K562 (cell line): ENCODE measurements around the gene IPO7. TPM values are rescaled to one million over a fixed set of nuclear protein-coding genes. Genes with fewer than 3 reads are reported as not detected.

ENCODE experiments used
- BRD9 ChIP-seq: fragments of 450-650 bp; IDR thresholded peaks from 2 replicates; pipeline ENCODE4 v1.6.1; 2018; ENCODE audit warnings: low read depth; ENCODE audit not compliant: partially characterized antibody
- DPF2 ChIP-seq: fragments of 450-650 bp; IDR thresholded peaks from 2 replicates; pipeline ENCODE4 v1.6.1; 2016
- ESRRA ChIP-seq: fragments of 450-650 bp; IDR thresholded peaks from 2 replicates; pipeline ENCODE4 v1.6.1; 2014; ENCODE audit warnings: low read depth, mild to moderate bottlenecking, moderate library complexity, borderline replicate concordance
- IRF2 ChIP-seq: sonication (generic); formaldehyde crosslinking; IDR thresholded peaks from 2 replicates; pipeline ENCODE4 v1.8.1; 2022; ENCODE audit warnings: mild to moderate bottlenecking, missing genetic modification reagents
- NCOA1 ChIP-seq: fragments of 450-650 bp; IDR thresholded peaks from 2 replicates; pipeline ENCODE4 v1.6.1; 2016; ENCODE audit warnings: low read depth
- PHTF2 ChIP-seq: fragments of 250-450 bp; sonication (Bioruptor Pico); IDR thresholded peaks from 2 replicates; pipeline ENCODE4 v1.5.0; 2021; ENCODE audit warnings: mild to moderate bottlenecking
- POLR2H ChIP-seq: IDR thresholded peaks from 2 replicates; pipeline ENCODE4 v1.6.1; 2016; ENCODE audit warnings: missing genetic modification characterization, low read depth, mild to moderate bottlenecking, control low read depth, missing compliant biosample characterization, moderate library complexity
- PTBP1 ChIP-seq: fragments of 200-400 bp; formaldehyde crosslinking; IDR thresholded peaks from 2 replicates; pipeline ENCODE4 v1.6.1; 2017; ENCODE audit warnings: low read depth, low read length
- RFX7 ChIP-seq: fragments of 250-450 bp; sonication (Bioruptor Pico); IDR thresholded peaks from 2 replicates; pipeline ENCODE4 v1.5.1; 2021; ENCODE audit warnings: mild to moderate bottlenecking
- SRSF9 ChIP-seq: fragments of 200-400 bp; formaldehyde crosslinking; IDR thresholded peaks from 2 replicates; pipeline ENCODE4 v1.6.1; 2017; ENCODE audit warnings: low read depth, low read length, borderline replicate concordance
- ZNF239 ChIP-seq: fragments of 250-450 bp; sonication (Bioruptor Pico); IDR thresholded peaks from 2 replicates; pipeline ENCODE4 v1.4.0; 2020; ENCODE audit warnings: mild to moderate bottlenecking
- polyA plus RNA-seq, 8 experiments: library from polyadenylated mRNA; depleted of rRNA in 4 of 8; stranded (reverse) in 5 of 8; unstranded in 3 of 8; fragments of >200 nt; fragmentation: Nextera tagmentation in 2 of 8; fragmentation: Illumina TruSeq in 1 of 8; extraction: Ambion mirVana in 2 of 8; extraction: Trizol in 1 of 8; gene quantifications; 2 replicates each; pipeline versions ENCODE4 v1.2.1 to v1.2.3, GENCODE V29; 2011 to 2014; ENCODE audit warnings: inconsistent platforms in 1 of 8, missing spikeins in 1 of 8
- total RNA-seq, 7 experiments: library from RNA; depleted of rRNA in 6 of 7; stranded (reverse); fragments of >200 nt in 6 of 7; fragmentation: Illumina TruSeq in 2 of 7; extraction: Trizol in 2 of 7; gene quantifications; 2 replicates each; pipeline versions ENCODE4 v1.2.1 to v1.2.3, GENCODE V29; 2011 to 2021; ENCODE audit warnings: low replicate concordance in 1 of 7
- TF ChIP-seq, protein P1 (sequence below), 3 experiments: IDR thresholded peaks in 2 of 3; conservative IDR thresholded peaks in 1 of 3; 2 replicates each; pipeline ENCODE4 v1.5.1; 2011 to 2012; ENCODE audit warnings: low read length in 3 of 3, mild to moderate bottlenecking in 3 of 3, control low read depth in 2 of 3, improper control_type of control experiment in 1 of 3, inconsistent platforms in 1 of 3, low read depth in 1 of 3, mixed read lengths in 1 of 3, moderate library complexity in 1 of 3; ENCODE audit not compliant: insufficient read depth in 2 of 3
- TF ChIP-seq, protein P2 (sequence below): fragments of 450-650 bp; IDR thresholded peaks from 2 replicates; pipeline ENCODE4 v1.7.1; 2018; ENCODE audit warnings: mild to moderate bottlenecking, low read depth; ENCODE audit not compliant: partially characterized antibody
- TF ChIP-seq, protein P3 (sequence below): IDR thresholded peaks from 3 replicates; pipeline ENCODE4 v1.6.1; 2011; ENCODE audit warnings: borderline replicate concordance, mild to moderate bottlenecking, moderate library complexity; ENCODE audit not compliant: insufficient read length; ENCODE audit errors: extremely low read depth
- TF ChIP-seq, protein P4 (sequence below): fragments of 250-450 bp; sonication (Bioruptor Pico); IDR thresholded peaks from 2 replicates; pipeline ENCODE4 v1.8.0; 2021; ENCODE audit warnings: borderline replicate concordance, mild to moderate bottlenecking, moderate library complexity; ENCODE audit not compliant: poor library complexity, severe bottlenecking
- TF ChIP-seq, protein P5 (sequence below): fragments of 450-650 bp; IDR thresholded peaks from 2 replicates; pipeline ENCODE4 v1.6.1; 2014; ENCODE audit warnings: low read depth, mild to moderate bottlenecking, moderate library complexity, borderline replicate concordance

IPO7 gene
- total and polyA plus RNA-seq, 9 of the 15 experiments (the other 6 are each of a cell fraction or from before 2014, with no cell fraction given) = 23.6 to 138 (median 110) TPM

DNA sequence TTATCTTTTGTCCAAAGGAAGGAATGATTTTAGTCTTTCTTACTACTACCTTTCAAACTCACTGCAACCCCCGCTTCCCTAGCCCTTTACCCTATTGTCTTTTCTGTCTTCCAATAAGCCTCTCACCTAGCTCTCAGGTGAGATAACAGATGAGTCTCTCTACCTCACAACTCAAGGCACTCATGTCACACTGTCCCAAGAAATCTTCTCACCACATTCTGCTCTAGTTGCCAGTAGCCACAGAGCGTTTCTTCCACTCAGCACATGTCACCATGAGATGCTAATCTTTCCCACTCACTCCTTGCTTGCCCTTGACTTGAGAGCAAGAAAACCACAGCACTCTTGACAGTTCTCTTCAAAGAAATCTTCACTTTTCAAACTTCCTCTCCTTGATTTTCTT lies 37.4 kb upstream of the IPO7 start (continued):
- TF ChIP-seq, protein P1, sequence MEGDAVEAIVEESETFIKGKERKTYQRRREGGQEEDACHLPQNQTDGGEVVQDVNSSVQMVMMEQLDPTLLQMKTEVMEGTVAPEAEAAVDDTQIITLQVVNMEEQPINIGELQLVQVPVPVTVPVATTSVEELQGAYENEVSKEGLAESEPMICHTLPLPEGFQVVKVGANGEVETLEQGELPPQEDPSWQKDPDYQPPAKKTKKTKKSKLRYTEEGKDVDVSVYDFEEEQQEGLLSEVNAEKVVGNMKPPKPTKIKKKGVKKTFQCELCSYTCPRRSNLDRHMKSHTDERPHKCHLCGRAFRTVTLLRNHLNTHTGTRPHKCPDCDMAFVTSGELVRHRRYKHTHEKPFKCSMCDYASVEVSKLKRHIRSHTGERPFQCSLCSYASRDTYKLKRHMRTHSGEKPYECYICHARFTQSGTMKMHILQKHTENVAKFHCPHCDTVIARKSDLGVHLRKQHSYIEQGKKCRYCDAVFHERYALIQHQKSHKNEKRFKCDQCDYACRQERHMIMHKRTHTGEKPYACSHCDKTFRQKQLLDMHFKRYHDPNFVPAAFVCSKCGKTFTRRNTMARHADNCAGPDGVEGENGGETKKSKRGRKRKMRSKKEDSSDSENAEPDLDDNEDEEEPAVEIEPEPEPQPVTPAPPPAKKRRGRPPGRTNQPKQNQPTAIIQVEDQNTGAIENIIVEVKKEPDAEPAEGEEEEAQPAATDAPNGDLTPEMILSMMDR (IDR thresholded peaks at IDR 0.05 in 2 of 3, conservative IDR thresholded peaks at IDR 0.05 in 1 of 3; ENCODE audit: insufficient read depth in 2 of 3, low read depth in 1 of 3, low read length in 3 of 3) = no peak
- TF ChIP-seq DPF2 (peak; percentile 72), POLR2H (tag) (no peak), PHTF2 (no peak), NCOA1 (no peak), SRSF9 (no peak), RFX7 (CRISPR knock-in tag) (no peak), BRD9 (no peak), ESRRA (peak; percentile 83; the same call in 1 of the 2 replicates), ZNF239 (CRISPR knock-in tag) (no peak), IRF2 (CRISPR knock-in tag) (no peak), PTBP1 (no peak)
- TF ChIP-seq, protein P2, sequence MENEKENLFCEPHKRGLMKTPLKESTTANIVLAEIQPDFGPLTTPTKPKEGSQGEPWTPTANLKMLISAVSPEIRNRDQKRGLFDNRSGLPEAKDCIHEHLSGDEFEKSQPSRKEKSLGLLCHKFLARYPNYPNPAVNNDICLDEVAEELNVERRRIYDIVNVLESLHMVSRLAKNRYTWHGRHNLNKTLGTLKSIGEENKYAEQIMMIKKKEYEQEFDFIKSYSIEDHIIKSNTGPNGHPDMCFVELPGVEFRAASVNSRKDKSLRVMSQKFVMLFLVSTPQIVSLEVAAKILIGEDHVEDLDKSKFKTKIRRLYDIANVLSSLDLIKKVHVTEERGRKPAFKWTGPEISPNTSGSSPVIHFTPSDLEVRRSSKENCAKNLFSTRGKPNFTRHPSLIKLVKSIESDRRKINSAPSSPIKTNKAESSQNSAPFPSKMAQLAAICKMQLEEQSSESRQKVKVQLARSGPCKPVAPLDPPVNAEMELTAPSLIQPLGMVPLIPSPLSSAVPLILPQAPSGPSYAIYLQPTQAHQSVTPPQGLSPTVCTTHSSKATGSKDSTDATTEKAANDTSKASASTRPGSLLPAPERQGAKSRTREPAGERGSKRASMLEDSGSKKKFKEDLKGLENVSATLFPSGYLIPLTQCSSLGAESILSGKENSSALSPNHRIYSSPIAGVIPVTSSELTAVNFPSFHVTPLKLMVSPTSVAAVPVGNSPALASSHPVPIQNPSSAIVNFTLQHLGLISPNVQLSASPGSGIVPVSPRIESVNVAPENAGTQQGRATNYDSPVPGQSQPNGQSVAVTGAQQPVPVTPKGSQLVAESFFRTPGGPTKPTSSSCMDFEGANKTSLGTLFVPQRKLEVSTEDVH = no peak
- TF ChIP-seq, protein P3, sequence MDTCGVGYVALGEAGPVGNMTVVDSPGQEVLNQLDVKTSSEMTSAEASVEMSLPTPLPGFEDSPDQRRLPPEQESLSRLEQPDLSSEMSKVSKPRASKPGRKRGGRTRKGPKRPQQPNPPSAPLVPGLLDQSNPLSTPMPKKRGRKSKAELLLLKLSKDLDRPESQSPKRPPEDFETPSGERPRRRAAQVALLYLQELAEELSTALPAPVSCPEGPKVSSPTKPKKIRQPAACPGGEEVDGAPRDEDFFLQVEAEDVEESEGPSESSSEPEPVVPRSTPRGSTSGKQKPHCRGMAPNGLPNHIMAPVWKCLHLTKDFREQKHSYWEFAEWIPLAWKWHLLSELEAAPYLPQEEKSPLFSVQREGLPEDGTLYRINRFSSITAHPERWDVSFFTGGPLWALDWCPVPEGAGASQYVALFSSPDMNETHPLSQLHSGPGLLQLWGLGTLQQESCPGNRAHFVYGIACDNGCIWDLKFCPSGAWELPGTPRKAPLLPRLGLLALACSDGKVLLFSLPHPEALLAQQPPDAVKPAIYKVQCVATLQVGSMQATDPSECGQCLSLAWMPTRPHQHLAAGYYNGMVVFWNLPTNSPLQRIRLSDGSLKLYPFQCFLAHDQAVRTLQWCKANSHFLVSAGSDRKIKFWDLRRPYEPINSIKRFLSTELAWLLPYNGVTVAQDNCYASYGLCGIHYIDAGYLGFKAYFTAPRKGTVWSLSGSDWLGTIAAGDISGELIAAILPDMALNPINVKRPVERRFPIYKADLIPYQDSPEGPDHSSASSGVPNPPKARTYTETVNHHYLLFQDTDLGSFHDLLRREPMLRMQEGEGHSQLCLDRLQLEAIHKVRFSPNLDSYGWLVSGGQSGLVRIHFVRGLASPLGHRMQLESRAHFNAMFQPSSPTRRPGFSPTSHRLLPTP = no peak
- TF ChIP-seq, protein P4, sequence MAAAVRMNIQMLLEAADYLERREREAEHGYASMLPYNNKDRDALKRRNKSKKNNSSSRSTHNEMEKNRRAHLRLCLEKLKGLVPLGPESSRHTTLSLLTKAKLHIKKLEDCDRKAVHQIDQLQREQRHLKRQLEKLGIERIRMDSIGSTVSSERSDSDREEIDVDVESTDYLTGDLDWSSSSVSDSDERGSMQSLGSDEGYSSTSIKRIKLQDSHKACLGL (CRISPR knock-in tag) = no peak
- TF ChIP-seq, protein P5, sequence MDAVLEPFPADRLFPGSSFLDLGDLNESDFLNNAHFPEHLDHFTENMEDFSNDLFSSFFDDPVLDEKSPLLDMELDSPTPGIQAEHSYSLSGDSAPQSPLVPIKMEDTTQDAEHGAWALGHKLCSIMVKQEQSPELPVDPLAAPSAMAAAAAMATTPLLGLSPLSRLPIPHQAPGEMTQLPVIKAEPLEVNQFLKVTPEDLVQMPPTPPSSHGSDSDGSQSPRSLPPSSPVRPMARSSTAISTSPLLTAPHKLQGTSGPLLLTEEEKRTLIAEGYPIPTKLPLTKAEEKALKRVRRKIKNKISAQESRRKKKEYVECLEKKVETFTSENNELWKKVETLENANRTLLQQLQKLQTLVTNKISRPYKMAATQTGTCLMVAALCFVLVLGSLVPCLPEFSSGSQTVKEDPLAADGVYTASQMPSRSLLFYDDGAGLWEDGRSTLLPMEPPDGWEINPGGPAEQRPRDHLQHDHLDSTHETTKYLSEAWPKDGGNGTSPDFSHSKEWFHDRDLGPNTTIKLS = no peak
